ENCODE data around the gene NR3C2. TPM values are rescaled to one million over a fixed set of nuclear protein-coding genes. Genes with fewer than 3 reads are reported as not detected.

NR3C2 gene
- polyA plus RNA-seq, 3 donors, result 0.09 to 0.27 (median 0.20) TPM

GRCh38 chr4:148395771-148396170, 46.4 kb downstream of the NR3C2 start:
- Histone ChIP-seq H3K27me3 (ENCODE audit: control insufficient read depth in 2 of 2, insufficient read depth in 2 of 2, low read length in 2 of 2) (no peaks in the 10 kb centered on the region), H4K20me1 (ENCODE audit: insufficient read depth, low read length) (no peaks in the 10 kb centered on the region), H3K36me3 (replicated peaks in 1 of 2; ENCODE audit: control insufficient read depth in 1 of 2, insufficient read depth in 2 of 2, low read length in 2 of 2) (no peaks in the 10 kb centered on the region), H3K4me2 (replicated peaks; ENCODE audit: extremely low read depth, low read length, poor library complexity, severe bottlenecking) (no peak overlapping the region), H3K79me2 (ENCODE audit: insufficient read depth, low read length) (no peaks in the 10 kb centered on the region), H3K9me3 (replicated peaks in 1 of 2; ENCODE audit: control insufficient read depth in 1 of 2, insufficient read depth in 1 of 2, low read length in 2 of 2) (no peaks in the 10 kb centered on the region), H3K4me3 (replicated peaks in 1 of 3; ENCODE audit: low read depth in 2 of 3, low read length in 3 of 3) (no peak overlapping the region), H2AFZ (ENCODE audit: insufficient read depth, low read depth, low read length, poor library complexity, severe bottlenecking) (no peak overlapping the region), H3K27ac (ENCODE audit: low read depth in 1 of 2, low read length in 2 of 2) (no peak overlapping the region), H3K9ac (ENCODE audit: insufficient read depth, low read length, poor library complexity, severe bottlenecking) (no peak overlapping the region), H3K4me1 (ENCODE audit: control insufficient read depth in 1 of 2, insufficient read depth in 2 of 2, low read length in 2 of 2) (no peaks in the 10 kb centered on the region)
- H3K4me1 Mint-ChIP-seq, result no peaks in the 10 kb centered on the region
- H3K9me3 Mint-ChIP-seq, result peaks cover 0 to 2% (median 0%) of the 10 kb centered on the region in 7 donors
- no peak for TF ChIP-seq CTCF (IDR thresholded peaks at IDR 0.05)
- no peak for DNase-seq
- H3K27me3 Mint-ChIP-seq (ENCODE audit: low read depth in 3 of 3), result peaks cover 0 to 2% (median 2%) of the 10 kb centered on the region in 3 donors
- intact Hi-C loops (cut with micrococcal nuclease), result no loop called here
- no peaks in the 10 kb centered on the region for H3K36me3 Mint-ChIP-seq
- no peak overlapping the region for H3K4me3 Mint-ChIP-seq
- H3K27ac Mint-ChIP-seq, result no peak overlapping the region
- no CpG with 5 or more reads among the region's 1 CpG for WGBS (ENCODE audit: insufficient coverage)

- no CpG with 5 or more reads among the region's 1 CpG for WGBS (ENCODE audit: insufficient coverage)
- Mint-ChIP-seq H3K27ac (no peak overlapping the region), H3K4me1 (no peaks in the 10 kb centered on the region), H3K9me3 (peaks cover 0 to 2% (median 0%) of the 10 kb centered on the region in 7 donors), H3K36me3 (no peaks in the 10 kb centered on the region), H3K27me3 (ENCODE audit: low read depth in 3 of 3) (peaks cover 0 to 2% (median 2%) of the 10 kb centered on the region in 3 donors), H3K4me3 (no peak overlapping the region)
- intact Hi-C loops (cut with micrococcal nuclease), result no loop called here
- Histone ChIP-seq H3K36me3 (replicated peaks in 1 of 2; ENCODE audit: control insufficient read depth in 1 of 2, insufficient read depth in 2 of 2, low read length in 2 of 2) (no peaks in the 10 kb centered on the region), H3K9me3 (replicated peaks in 1 of 2; ENCODE audit: control insufficient read depth in 1 of 2, insufficient read depth in 1 of 2, low read length in 2 of 2) (no peaks in the 10 kb centered on the region), H4K20me1 (ENCODE audit: insufficient read depth, low read length) (no peaks in the 10 kb centered on the region), H3K9ac (ENCODE audit: insufficient read depth, low read length, poor library complexity, severe bottlenecking) (no peak overlapping the region), H3K27me3 (ENCODE audit: control insufficient read depth in 2 of 2, insufficient read depth in 2 of 2, low read length in 2 of 2) (no peaks in the 10 kb centered on the region), H3K27ac (ENCODE audit: low read depth in 1 of 2, low read length in 2 of 2) (no peak overlapping the region), H3K4me3 (replicated peaks in 1 of 3; ENCODE audit: low read depth in 2 of 3, low read length in 3 of 3) (no peak overlapping the region), H3K4me2 (replicated peaks; ENCODE audit: extremely low read depth, low read length, poor library complexity, severe bottlenecking) (no peak overlapping the region), H3K79me2 (ENCODE audit: insufficient read depth, low read length) (no peaks in the 10 kb centered on the region), H3K4me1 (ENCODE audit: control insufficient read depth in 1 of 2, insufficient read depth in 2 of 2, low read length in 2 of 2) (no peaks in the 10 kb centered on the region), H2AFZ (ENCODE audit: insufficient read depth, low read depth, low read length, poor library complexity, severe bottlenecking) (no peak overlapping the region)
- no peak for TF ChIP-seq CTCF (IDR thresholded peaks at IDR 0.05)
- no peak for DNase-seq
Measured at GRCh38 chr4:148391056-148391455, 51.2 kb downstream of the NR3C2 start.
